K562 (cell line): ENCODE measurements around the gene PHACTR3. TPM values are rescaled to one million over a fixed set of nuclear protein-coding genes. Genes with fewer than 3 reads are reported as not detected.

Experiments used
- ATAC-seq: fragments of 200-7000 bp; cut with Tn5 transposase; 3 replicates; pipeline ENCODE4 v1.9.1; 2020; ENCODE audit warnings: moderate library complexity
- BruUV-seq: library from RNA; stranded (reverse); fragments of 400-500 nt; replicated peaks from 2 replicates; lab custom pipeline; 2021; lab: Mats Ljungman, UMichigan
- CTCF ChIA-PET: fragments of 300-600 bp; formaldehyde crosslinking; extraction: SDS; loops from one replicate; lab custom pipeline; 2021; ENCODE audit warnings: low intra/inter-chr PET ratio; lab: Yijun Ruan, JAX
- POLR2A ChIA-PET: fragments of 300-600, 350-650 bp; sonication (Branson Sonifier 250); formaldehyde crosslinking; extraction: SDS; loops from one replicate; lab custom pipeline; 2021; ENCODE audit warnings: antibody characterized with exemption, inconsistent platforms; lab: Yijun Ruan, JAX
- DNase-seq, 4 experiments: peaks; one replicate each; pipeline versions ENCODE4 v3.0.0 to v3.0.0-alpha.2; 2011 to 2018; ENCODE audit warnings: low spot score in 3 of 4, mixed read lengths in 3 of 4; ENCODE audit errors: extremely low read depth in 1 of 4
- FAIRE-seq: peaks from 2 replicates; lab custom pipeline; 2011; peaks lifted over from hg19 to GRCh38; lab: Jason Lieb, UNC
- H2AFZ ChIP-seq: 2 replicates; pipeline ENCODE4 v1.6.0; 2011; ENCODE audit warnings: low read depth, low read length, control low read depth, inconsistent platforms
- H3K27ac ChIP-seq: fragments of 200-600 bp; 3 replicates; pipeline ENCODE4 v1.8.0; 2011; ENCODE audit warnings: low read depth, mild to moderate bottlenecking, control low read depth, inconsistent platforms, low read length, moderate library complexity, mixed read lengths; ENCODE audit errors: extremely low read depth
- H3K27me3 ChIP-seq, 2 experiments: fragments of 300-600 bp in 1 of 2; 2 replicates in 1 of 2; 3 replicates in 1 of 2; pipeline versions ENCODE4 v1.6.0 to v1.8.0; 2011; ENCODE audit warnings: inconsistent platforms in 2 of 2, low read length in 2 of 2, mild to moderate bottlenecking in 1 of 2, mixed read lengths in 1 of 2, moderate library complexity in 1 of 2; ENCODE audit not compliant: control insufficient read depth in 2 of 2, insufficient read depth in 2 of 2
- H3K36me3 ChIP-seq: fragments of 300-600 bp; 3 replicates; pipeline ENCODE4 v1.8.0; 2011; ENCODE audit warnings: mild to moderate bottlenecking, low read length, inconsistent platforms; ENCODE audit not compliant: control insufficient read depth, insufficient read depth
- H3K4me1 ChIP-seq, 2 experiments: fragments of 200-600 bp in 1 of 2; replicated peaks in 1 of 2; 2 replicates in 1 of 2; 3 replicates in 1 of 2; pipeline versions ENCODE4 v1.5.1 to v1.8.0; 2011; ENCODE audit warnings: inconsistent platforms in 2 of 2, low read length in 2 of 2, mild to moderate bottlenecking in 1 of 2, mixed read lengths in 1 of 2, moderate library complexity in 1 of 2; ENCODE audit not compliant: control insufficient read depth in 2 of 2, insufficient read depth in 2 of 2
- H3K4me2 ChIP-seq: 2 replicates; pipeline ENCODE4 v1.6.1; 2011; ENCODE audit warnings: low read length, control low read depth, inconsistent platforms, mixed read lengths; ENCODE audit not compliant: insufficient read depth
- H3K4me3 ChIP-seq: fragments of 200-600 bp; sonication (generic), shearing (Covaris generic); 2 replicates; pipeline ENCODE4 v1.5.1; 2016; ENCODE audit warnings: control low read depth, inconsistent platforms
- H3K79me2 ChIP-seq: fragments of 200-600 bp; 3 replicates; pipeline ENCODE4 v1.8.0; 2011; ENCODE audit warnings: low read length, inconsistent platforms; ENCODE audit not compliant: control insufficient read depth, insufficient read depth
- H3K9ac ChIP-seq, 2 experiments: 2 replicates each; pipeline versions ENCODE4 v1.6.0 to v1.6.1; 2011; ENCODE audit warnings: low read depth in 2 of 2, low read length in 2 of 2, control low read depth in 1 of 2, inconsistent platforms in 1 of 2, mild to moderate bottlenecking in 1 of 2, mixed read lengths in 1 of 2; ENCODE audit not compliant: insufficient read depth in 1 of 2
- H3K9me1 ChIP-seq: one replicate; pipeline ENCODE4 v1.6.0; 2011; ENCODE audit warnings: inconsistent platforms, mild to moderate bottlenecking, low read length, moderate library complexity; ENCODE audit not compliant: control insufficient read depth, insufficient read depth
- H3K9me3 ChIP-seq: replicated peaks from 2 replicates; pipeline ENCODE4 v1.5.1; 2011; ENCODE audit warnings: low read depth, low read length, inconsistent platforms; ENCODE audit not compliant: control insufficient read depth, insufficient read depth
- H4K20me1 ChIP-seq: replicated peaks from 2 replicates; pipeline ENCODE4 v1.6.1; 2011; ENCODE audit warnings: low read length, inconsistent platforms, mixed read lengths; ENCODE audit not compliant: control insufficient read depth, insufficient read depth
- ETS2 ChIP-seq: IDR thresholded peaks from 2 replicates; pipeline ENCODE4 v1.6.1; 2016; ENCODE audit warnings: borderline replicate concordance, missing genetic modification characterization, mild to moderate bottlenecking, moderate library complexity, missing compliant biosample characterization; ENCODE audit not compliant: poor library complexity, severe bottlenecking
- RBM34 ChIP-seq: fragments of 200-400 bp; formaldehyde crosslinking; IDR thresholded peaks from 2 replicates; pipeline ENCODE4 v1.6.1; 2018; ENCODE audit warnings: low read length, borderline replicate concordance; ENCODE audit not compliant: insufficient read depth
- WGBS: fragments of 100-300 bp; shearing (Covaris generic); methylation state at CpG from one replicate; pipeline ENCODE4 v1.1.6; 2016; ENCODE audit warnings: low coverage, mixed read lengths; ENCODE audit not compliant: insufficient coverage; ENCODE audit errors: missing lambda C conversion rate; 5-methylcytosine and 5-hydroxymethylcytosine counted together
- in situ Hi-C: fragments of 300-500 bp; cut with MboI; formaldehyde crosslinking; loops from 4 replicates; pipeline ENCODE4 v1.15.0; 2018; ENCODE audit warnings: inconsistent platforms, mixed read lengths
- intact Hi-C: fragments of 100-400 bp; cut with micrococcal nuclease; formaldehyde crosslinking; loops from 2 replicates; pipeline ENCODE4 v1.14.2; 2022
- polyA plus RNA-seq, 8 experiments: library from polyadenylated mRNA; depleted of rRNA in 4 of 8; stranded (reverse) in 5 of 8; unstranded in 3 of 8; fragments of >200 nt; fragmentation: Nextera tagmentation in 2 of 8; fragmentation: Illumina TruSeq in 1 of 8; extraction: Ambion mirVana in 2 of 8; extraction: Trizol in 1 of 8; gene quantifications; 2 replicates each; pipeline versions ENCODE4 v1.2.1 to v1.2.3, GENCODE V29; 2011 to 2014; ENCODE audit warnings: inconsistent platforms in 1 of 8, missing spikeins in 1 of 8
- total RNA-seq, 7 experiments: library from RNA; depleted of rRNA in 6 of 7; stranded (reverse); fragments of >200 nt in 6 of 7; fragmentation: Illumina TruSeq in 2 of 7; extraction: Trizol in 2 of 7; gene quantifications; 2 replicates each; pipeline versions ENCODE4 v1.2.1 to v1.2.3, GENCODE V29; 2011 to 2021; ENCODE audit warnings: low replicate concordance in 1 of 7
- TF ChIP-seq, protein P1 (sequence below), 3 experiments: fragments of 200-800 bp in 1 of 3; sonication (Bioruptor generic) in 1 of 3; sonication (generic) in 1 of 3; formaldehyde crosslinking in 1 of 3; IDR thresholded peaks; 2 replicates each; pipeline versions ENCODE4 v1.6.1 to v1.8.0; 2016 to 2022; ENCODE audit warnings: mild to moderate bottlenecking in 2 of 3, missing compliant biosample characterization in 2 of 3, missing genetic modification characterization in 2 of 3, missing genetic modification reagents in 1 of 3

Gene PHACTR3
- total and polyA plus RNA-seq, 9 of the 15 experiments (the other 6 are each of a cell fraction or from before 2014, with no cell fraction given): not detected

DNA sequence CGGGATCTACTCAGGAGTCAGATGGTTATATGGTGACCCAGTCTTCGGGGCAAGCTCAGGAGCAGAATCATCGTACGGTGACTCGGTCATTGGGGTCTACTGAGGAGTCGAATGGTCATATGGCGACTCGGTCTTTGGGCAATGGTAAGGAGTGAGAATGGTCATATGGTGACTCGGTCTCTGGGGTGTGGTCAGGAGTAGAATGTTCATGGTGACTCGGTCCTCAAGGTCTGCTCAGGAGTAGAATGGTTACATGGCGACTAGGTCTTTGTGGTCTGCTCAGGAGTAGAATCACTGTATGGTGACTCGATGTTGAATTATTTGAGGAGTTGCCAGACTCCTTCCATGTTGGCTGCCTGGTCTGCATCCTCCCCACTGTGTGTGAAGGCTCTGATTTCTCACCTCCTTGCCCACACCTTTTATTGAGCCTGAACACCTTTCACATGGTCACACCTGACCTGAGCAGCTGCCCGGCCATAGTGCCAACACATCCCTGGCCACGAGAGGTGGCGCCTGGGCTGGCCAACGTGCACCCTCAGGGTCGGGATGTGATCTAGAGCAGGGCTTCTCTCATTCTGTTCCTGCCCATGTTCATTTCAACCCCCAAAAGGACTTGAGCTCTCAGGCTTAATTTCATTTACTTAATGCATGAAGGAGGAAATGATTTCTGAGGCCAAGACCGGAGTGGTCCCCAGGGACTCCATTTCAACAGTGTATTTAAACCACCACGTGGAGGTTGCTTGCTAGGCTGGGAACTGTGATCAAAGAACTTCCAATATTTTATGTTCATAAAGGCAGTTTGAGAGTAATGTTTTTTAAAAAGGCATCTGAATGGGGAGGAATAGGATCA lies 119.5 kb downstream of the PHACTR3 start:
- Histone ChIP-seq H3K9ac (no peak overlapping the region), H3K27ac (no peak overlapping the region), H4K20me1 (no peaks in the 10 kb centered on the region; the same call in 1 of the 2 replicates), H3K4me1 (no peaks in the 10 kb centered on the region), H3K27me3 (peaks cover 0 to 32% of the 10 kb centered on the region in 2 experiments; a peak in 3 of 5 replicates), H2AFZ (no peak overlapping the region), H3K79me2 (no peaks in the 10 kb centered on the region), H3K9me3 (no peaks in the 10 kb centered on the region), H3K4me2 (no peak overlapping the region), H3K9me1 (no peaks in the 10 kb centered on the region), H3K36me3 (no peaks in the 10 kb centered on the region), H3K4me3 (no peak overlapping the region)
- intact Hi-C loops (no loop called here), in situ Hi-C loops (no loop called here)
- FAIRE-seq (no peak), DNase-seq (no peak), ATAC-seq (no peak)
- ChIA-PET CTCF (no interaction called here), POLR2A (no interaction called here)
- WGBS: under 1% methylated on average over 19 of the region's 19 CpGs
- no TSS peak for BruUV-seq
- TF ChIP-seq RBM34 (no peak), ETS2 (tag) (no peak)
- TF ChIP-seq, protein P1, sequence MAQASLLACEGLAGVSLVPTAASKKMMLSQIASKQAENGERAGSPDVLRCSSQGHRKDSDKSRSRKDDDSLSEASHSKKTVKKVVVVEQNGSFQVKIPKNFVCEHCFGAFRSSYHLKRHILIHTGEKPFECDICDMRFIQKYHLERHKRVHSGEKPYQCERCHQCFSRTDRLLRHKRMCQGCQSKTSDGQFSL (CRISPR knock-in tag; IDR thresholded peaks at IDR 0.05): no peak
- TF ChIP-seq, protein P1 (tag; IDR thresholded peaks at IDR 0.05): no peak
